Activated CD8-positive, alpha-beta memory T cell treated with anti-CD3 and anti-CD28 coated beads, Interleukin-2, amount 50 U/mL, for 1 hour (primary cell): ENCODE measurements around the gene MAGEB4.

Source experiments
- DNase-seq: peaks from one replicate; pipeline ENCODE4 v3.0.0-alpha.2; 2020; ENCODE audit errors: extremely low read depth

The MAGEB4 gene

DNA sequence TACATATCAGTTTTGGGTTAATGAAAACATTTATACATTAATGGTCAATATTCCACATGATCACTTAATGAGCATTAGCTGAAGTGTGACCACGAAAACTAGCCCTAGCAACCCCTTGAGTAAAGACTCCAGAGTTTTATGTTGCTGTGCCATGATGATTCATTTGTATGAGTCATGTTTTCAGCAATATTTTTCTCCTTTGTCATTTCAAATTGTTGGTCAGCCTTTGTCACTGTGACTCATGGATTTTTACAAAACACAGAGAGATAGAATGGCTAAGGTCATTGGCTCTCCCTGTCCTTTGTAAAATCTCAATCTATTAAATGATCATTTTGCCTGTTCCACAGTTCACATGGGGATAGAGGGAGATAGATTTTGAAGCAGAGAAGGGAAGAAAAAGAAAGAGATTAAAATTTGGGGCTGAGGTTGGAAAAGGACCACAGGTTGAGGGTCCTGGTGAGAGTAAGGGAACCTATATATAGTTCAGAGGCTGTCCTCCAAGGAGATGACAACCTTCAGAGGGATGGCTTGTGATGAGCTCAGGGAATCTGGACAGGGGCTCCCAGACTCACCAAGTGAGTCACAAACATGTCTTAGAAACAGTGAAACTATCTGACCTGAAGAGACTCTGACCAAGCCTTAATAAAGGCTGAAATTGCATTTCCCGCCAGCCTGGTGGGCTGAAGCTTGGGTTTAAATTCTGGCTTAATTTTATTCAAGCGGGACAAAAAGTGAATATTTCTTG lies 41.8 kb downstream of the MAGEB4 start:
- DNase-seq, result no peak
